Motor neuron (in vitro differentiated cells): ENCODE data around the gene PPL. TPM values are rescaled to one million over a fixed set of nuclear protein-coding genes. Genes with fewer than 3 reads are reported as not detected.

Experiments
- ATAC-seq, 8 experiments: fragments of 200-7000 bp; cut with Tn5 transposase; replicated peaks in 6 of 8; 2 replicates each; pipeline ENCODE4 v1.8.0; 2021; ENCODE audit warnings: mild to moderate bottlenecking in 8 of 8, moderate library complexity in 8 of 8
- H3K27ac ChIP-seq, 2 donors: fragments of 250-450 bp; sonication (Bioruptor Pico); 2 replicates each; pipeline ENCODE4 v1.9.0; 2021; ENCODE audit warnings: antibody characterized with exemption in 2 of 2, mild to moderate bottlenecking in 2 of 2, moderate library complexity in 1 of 2
- H3K4me1 ChIP-seq, 2 donors: fragments of 250-450 bp; sonication (Bioruptor Pico); replicated peaks in 1 of 2; 2 replicates each; pipeline ENCODE4 v1.6.1; 2021; ENCODE audit warnings: antibody characterized with exemption in 2 of 2, mild to moderate bottlenecking in 2 of 2, moderate library complexity in 1 of 2
- H3K4me3 ChIP-seq, 5 donors: fragments of 250-450 bp; sonication (Bioruptor Pico); 2 replicates each; pipeline ENCODE4 v1.9.0; 2021; ENCODE audit warnings: antibody characterized with exemption in 5 of 5, mild to moderate bottlenecking in 5 of 5, moderate library complexity in 4 of 5
- WGBS, 10 experiments: fragments of 450-650 bp; shearing (Covaris generic); methylation state at CpG; one replicate each; pipeline ENCODE4 v1.0.0; 2022; 5-methylcytosine and 5-hydroxymethylcytosine counted together
- in situ Hi-C, 9 experiments: fragments of 400-800 bp; cut with MboI; loops; one replicate each; pipeline ENCODE4 v1.15.0; 2021; ENCODE audit warnings: low sequenced_read_pairs in 9 of 9, low pct_unique_long_range_greater_than_20kb in 2 of 9; ENCODE audit not compliant: unreplicated experiment in 9 of 9
- total RNA-seq, 8 experiments: library from RNA; unstranded; fragments of 300-600 nt; gene quantifications; 2 replicates each; pipeline versions ENCODE4 v1.2.3 to v1.2.4, GENCODE V29; 2022

Gene PPL
- total RNA-seq, 8 experiments from 2014 or later = 0.92 to 357 (median 3.6) TPM

DNA sequence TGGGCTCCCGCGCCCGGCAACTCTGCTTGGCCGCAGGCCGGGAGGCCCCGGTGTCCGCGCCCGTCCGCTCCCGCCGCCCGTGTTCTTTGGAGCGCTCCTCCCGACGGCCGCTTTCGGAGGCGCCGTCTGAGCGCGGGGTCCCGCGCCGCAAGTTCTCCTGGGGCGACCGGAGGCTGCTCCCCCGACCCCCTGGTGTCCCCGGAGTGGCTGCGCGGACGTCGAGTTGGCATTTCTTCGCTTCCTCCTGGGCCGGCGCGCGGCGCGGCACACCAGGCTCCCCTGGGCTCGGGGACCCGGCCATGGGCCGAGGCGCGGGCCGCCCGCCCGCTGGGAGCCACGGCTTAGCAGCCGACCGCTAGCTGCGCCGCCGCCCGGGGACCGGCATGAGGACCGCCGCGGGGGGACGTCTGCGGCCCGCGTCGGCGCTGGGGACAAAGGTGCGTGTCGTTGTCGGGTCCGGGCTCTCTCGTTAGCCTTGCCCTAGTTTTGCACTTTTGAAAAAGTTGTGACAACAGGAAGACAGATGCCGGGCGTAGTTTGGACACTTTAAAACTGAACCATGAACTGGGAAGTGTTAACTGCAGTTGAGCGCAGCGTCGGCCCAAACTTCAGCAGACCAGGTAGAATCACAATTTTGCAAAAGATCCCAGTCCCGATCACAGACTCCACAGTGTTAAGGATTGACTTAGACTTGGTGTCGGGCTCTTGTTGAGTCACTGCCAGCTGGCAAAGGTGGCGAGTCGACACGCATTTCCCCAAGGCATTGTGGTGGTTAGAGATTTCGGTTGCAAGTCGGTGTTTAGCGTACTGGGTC lies 89.0 kb downstream of the PPL start:
- in situ Hi-C loops = no loop called here
- Histone ChIP-seq H3K4me3 (peak overlapping the region; percentile 79 to 97 (median 92)), H3K27ac (peak overlapping the region; percentile 61 to 90), H3K4me1 (peaks cover 20 to 34% of the 10 kb centered on the region in 2 donors)
- ATAC-seq = peak in 4 of 8 experiments; percentile 2 to 10 (median 8)
- 0 to 3% (median 2%) methylated on average over 1 to 31 of the region's 83 CpGs; no CpG with 5 or more reads in 1 of the 10 experiments for WGBS, 10 experiments

DNA sequence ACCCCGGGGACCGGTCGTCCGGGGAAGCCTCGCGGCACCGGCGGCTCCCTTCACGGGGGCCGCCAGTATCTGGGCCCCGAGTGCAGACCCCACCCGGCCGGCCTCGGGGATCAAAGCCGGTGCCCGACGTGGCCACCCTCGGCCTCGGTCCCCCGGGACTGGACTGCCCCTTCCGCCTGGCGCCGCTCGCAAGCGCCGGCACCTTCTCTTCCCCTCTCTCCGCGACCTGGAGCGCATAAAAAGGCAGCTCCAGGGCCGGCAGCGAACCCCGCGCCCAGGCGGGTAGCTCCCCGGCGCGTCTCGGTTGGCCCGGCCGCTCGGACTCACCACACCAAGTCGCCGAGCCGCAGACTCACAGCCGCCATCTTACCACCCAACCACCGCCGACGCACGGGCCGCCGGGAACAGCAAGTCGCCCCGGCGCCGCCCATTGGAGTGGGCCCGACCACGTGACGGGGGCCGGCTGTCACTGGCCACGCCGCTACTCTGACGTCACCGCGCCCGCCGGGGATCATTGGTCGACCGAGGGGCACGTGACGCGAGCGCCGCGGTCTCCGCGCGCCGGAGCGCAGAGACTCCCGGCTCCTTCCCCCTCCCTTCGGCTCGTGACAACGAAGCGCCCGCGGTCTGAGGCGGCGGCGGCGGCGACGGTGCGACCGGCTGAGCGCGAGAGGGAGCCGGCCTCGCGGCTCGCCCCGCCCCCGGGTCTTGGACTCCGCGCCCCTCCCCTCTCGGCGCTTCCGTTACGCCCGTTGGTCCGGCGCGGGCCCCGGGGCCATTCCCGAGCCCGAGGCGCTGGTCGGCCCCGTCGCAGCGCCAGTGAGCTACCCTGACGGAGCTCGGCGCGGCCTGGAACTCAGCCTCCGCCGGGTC lies 89.8 kb downstream of the PPL start, which contains the start of the genes GLYR1 and UBN1:
GLYR1 (minus strand) TSS at position 388 of the 873 bp plus-strand sequence; CDS start at position 365, 23 bp downstream.
UBN1 (plus strand) TSS at position 581 of the 873 bp plus-strand sequence. CDS start 5,437 bp downstream, outside the sequence.
- Histone ChIP-seq H3K27ac (peak within 1 kb of the TSS; percentile 94 to 98), H3K4me1 (peaks cover 17 to 33% of the 10 kb centered on the region in 2 donors), H3K4me3 (peak within 1 kb of the TSS; percentile 79 to 97 (median 92))
- WGBS, 10 experiments = 0% methylated on average over 7 to 14 of the region's 126 CpGs; no CpG with 5 or more reads in 8 of the 10 experiments
- ATAC-seq = peak; percentile 73 to 94 (median 90)
- in situ Hi-C loops = no loop called here

DNA sequence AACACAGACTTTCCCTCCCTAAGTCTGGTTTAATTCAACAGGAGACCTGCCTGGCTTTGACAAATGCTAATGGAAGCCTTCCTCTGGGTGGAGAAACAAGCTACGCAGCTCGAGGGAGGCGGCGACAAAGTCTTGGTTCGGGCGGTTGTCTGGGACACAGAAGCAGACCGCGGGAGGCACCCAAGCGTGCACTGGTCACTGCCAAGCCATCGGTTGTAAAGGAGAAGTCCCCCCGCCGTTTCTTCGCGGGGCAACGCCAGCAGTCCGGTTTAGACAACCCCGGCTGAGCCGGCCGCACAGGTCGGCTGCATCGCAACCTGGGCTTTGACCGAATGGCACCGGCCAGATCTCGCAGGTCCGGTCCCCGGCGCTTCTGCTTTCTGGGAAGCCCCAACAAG lies 90.4 kb downstream of the PPL start:
- ATAC-seq = peak; percentile 0 to 45 (median 16)
- in situ Hi-C loops = no loop called here

DNA sequence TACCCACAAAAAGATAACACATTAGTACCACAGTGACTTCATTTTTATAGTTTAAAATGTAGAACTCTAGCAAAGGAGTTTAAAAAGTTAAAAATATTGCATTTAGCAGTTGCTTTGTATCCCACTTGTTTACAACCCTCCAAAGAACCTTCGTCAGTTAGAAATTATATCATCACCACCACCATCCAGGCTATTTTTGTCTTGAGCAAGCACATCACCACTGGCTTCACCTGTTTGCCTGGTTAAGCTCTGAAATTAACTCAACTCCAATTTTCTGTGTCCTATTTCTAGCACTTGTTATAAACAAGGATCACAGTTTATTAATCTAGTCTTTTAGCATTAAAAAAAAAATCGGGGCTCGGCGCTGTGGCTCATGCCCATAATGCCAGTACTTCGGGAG lies 96.0 kb downstream of the PPL start:
- ATAC-seq = no peak
- peaks cover 3 to 7% of the 10 kb centered on the region in 2 donors for H3K4me1 ChIP-seq
- in situ Hi-C loops = no loop called here
- no peak overlapping the region for H3K4me3 ChIP-seq
- WGBS, 10 experiments = 0 to 100% (median 75%) methylated on average over 1 to 5 of the region's 5 CpGs; no CpG with 5 or more reads in 1 of the 10 experiments
- no peak overlapping the region for H3K27ac ChIP-seq

More for the DNA sequence above, 90.4 kb downstream of the PPL start:
- WGBS, 10 experiments = 0 to 10% (median 0%) methylated on average over 1 to 6 of the region's 27 CpGs; no CpG with 5 or more reads in 3 of the 10 experiments
- Histone ChIP-seq H3K4me1 (peaks cover 16 to 32% of the 10 kb centered on the region in 2 donors), H3K27ac (peak overlapping the region; percentile 94 to 98), H3K4me3 (peak overlapping the region; percentile 79 to 97 (median 92))

DNA sequence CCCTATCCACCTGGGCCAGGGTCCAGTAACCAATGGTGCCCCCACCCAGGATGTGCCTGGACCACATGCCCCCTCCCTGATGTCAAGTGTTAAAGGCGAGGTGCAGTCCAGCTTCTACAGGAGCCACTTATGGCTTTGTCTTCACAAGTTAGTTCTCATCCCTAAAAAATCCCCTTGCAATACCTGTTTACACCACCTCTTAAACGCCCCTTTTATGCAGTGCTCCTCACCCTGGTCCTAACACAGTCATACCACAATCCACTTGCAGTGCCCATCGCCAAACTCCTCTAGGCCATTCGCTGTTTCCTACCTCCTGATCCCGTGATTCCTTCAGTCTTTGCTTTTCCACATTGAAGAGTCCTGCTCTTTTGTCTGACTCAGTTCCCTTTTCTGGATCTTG lies 97.0 kb downstream of the PPL start:
- no peak for ATAC-seq
- WGBS, 10 experiments = 67 to 100% (median 90%) methylated on average over 1 to 4 of the region's 5 CpGs; no CpG with 5 or more reads in 3 of the 10 experiments
- in situ Hi-C loops = no loop called here
- no peak overlapping the region for H3K27ac ChIP-seq
- H3K4me3 ChIP-seq = no peak overlapping the region
- H3K4me1 ChIP-seq = no peaks in the 10 kb centered on the region

DNA sequence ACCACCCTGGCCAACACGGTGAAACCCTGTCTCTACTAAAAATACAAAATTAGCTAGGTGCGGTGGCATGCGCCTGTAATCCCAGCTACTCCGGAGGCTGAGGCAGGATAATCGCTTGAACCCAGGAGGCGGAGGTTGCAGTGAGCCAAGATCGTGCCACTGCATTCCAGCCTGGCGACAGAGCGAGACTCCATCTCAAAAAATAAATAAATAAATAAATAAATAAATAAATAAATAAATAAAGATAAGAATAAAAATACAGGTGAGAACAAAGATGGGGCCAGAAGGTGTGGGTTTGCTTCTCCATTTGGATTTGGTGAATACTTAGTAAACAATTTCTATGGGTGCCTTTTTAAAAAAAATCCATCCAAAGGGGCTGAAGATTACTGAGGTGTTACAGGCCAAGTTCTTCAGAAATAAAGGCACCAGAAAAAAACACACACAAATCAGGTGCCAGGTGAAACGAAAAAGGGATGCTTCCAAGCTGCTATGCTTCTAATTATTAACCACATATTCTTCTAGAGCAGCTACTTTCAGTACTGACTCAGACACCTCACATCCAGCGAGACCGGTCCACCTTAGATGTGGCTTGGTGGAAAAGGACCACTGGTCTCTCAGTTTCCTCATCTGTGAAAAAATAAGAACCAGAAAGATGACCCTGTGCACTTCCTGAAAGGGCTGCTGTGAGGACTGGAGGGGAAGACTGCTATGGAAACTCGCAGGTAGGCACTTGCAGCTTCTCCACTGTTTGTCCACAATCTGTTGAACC lies 99.0 kb downstream of the PPL start:
- Histone ChIP-seq H3K27ac (no peak overlapping the region), H3K4me1 (peaks cover 0 to 3% of the 10 kb centered on the region in 2 donors), H3K4me3 (no peak overlapping the region)
- WGBS, 10 experiments = 60 to 100% (median 91%) methylated on average over 1 to 12 of the region's 13 CpGs
- ATAC-seq = no peak
- in situ Hi-C loops = no loop called here

DNA sequence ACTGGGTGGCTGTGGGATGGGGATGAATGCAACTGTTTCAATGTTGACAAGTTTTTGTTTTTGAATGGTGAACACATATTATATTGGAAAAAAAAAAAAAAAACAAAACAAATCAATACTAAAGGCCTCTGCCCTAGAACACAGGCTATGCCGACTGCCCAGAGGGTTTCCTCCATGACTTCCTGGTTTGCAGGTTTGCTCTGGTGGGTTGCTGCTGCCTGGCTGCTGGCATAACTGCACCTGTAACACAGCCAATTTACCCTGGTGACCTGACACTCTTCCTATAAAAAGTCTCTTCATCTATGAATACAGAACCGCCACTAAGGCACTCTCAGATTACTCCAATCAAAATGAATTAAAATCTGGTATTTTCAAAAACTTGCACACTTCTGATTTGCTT lies 100.2 kb downstream of the PPL start:
- WGBS, 10 experiments = 82 to 100% (median 100%) methylated on average over 1 to 2 of the region's 2 CpGs; no CpG with 5 or more reads in 3 of the 10 experiments
- no peak overlapping the region for H3K4me3 ChIP-seq
- H3K27ac ChIP-seq = no peak overlapping the region
- no peak for ATAC-seq
- in situ Hi-C loops = no loop called here
- H3K4me1 ChIP-seq = peaks cover 0 to 3% of the 10 kb centered on the region in 2 donors

DNA sequence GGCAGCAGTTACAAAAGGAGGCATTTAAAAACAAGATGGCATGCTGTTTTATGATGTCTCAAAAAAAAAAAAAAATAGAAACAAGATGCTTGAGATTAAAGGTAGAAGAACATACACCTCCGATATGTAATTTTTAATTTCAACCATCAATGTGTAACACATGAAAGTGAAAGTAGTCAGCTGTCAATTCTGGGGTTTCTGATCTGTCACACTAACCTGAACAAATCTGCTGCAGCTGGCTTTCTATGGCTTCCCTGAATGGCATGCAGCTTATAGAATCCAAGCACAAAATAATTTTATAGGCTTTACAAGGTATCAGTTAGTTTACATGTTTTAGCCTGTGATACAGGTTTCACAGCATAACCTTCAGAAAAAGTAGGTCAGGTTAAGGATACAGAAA lies 103.4 kb downstream of the PPL start:
- no peak for ATAC-seq
- Histone ChIP-seq H3K27ac (no peak overlapping the region), H3K4me3 (no peak overlapping the region), H3K4me1 (peaks cover 0 to 3% of the 10 kb centered on the region in 2 donors)
- 60 to 100% (median 100%) methylated on average over 1 of the region's 1 CpG; no CpG with 5 or more reads in 1 of the 10 experiments for WGBS, 10 experiments
- in situ Hi-C loops = no loop called here

DNA sequence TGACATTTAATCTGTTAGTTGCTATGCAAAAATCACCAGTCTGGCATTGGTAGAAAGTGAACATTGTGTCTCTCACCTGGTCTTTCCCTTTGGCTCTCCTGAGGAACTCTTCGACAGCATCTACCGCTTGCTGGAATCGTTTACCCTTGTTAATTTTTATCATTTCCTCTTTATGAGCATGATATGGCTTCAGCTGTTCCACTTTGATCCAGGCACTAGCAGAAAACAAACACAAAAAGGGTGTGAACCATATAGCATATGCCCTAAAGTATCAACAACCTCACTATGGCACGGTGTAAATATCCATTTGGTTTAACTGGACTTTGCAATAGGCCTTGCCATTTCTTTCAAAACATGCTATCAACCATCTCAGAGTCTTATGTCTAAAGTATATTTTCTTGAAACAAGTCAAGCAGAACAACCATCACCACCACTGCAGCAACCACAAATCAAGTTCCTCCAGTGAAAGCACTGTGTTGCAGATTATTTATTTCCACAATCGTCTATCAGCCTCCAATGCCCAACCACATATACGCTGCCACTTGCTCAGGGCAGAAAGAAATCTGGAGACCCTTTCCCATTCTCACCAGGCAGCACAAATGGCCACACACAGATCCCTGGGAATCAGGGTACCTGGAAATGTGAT lies 104.1 kb downstream of the PPL start:
- Histone ChIP-seq H3K4me1 (peaks cover 0 to 3% of the 10 kb centered on the region in 2 donors), H3K4me3 (no peak overlapping the region), H3K27ac (no peak overlapping the region)
- WGBS, 10 experiments = 57 to 100% (median 90%) methylated on average over 1 to 6 of the region's 6 CpGs
- no peak for ATAC-seq
- in situ Hi-C loops = no loop called here
